ENCODE data around the gene CPEB4. TPM values are rescaled to one million over a fixed set of nuclear protein-coding genes. Genes with fewer than 3 reads are reported as not detected.

Gene CPEB4
- total RNA-seq, 1 donor from 2014 or later = 12.5 TPM

DNA sequence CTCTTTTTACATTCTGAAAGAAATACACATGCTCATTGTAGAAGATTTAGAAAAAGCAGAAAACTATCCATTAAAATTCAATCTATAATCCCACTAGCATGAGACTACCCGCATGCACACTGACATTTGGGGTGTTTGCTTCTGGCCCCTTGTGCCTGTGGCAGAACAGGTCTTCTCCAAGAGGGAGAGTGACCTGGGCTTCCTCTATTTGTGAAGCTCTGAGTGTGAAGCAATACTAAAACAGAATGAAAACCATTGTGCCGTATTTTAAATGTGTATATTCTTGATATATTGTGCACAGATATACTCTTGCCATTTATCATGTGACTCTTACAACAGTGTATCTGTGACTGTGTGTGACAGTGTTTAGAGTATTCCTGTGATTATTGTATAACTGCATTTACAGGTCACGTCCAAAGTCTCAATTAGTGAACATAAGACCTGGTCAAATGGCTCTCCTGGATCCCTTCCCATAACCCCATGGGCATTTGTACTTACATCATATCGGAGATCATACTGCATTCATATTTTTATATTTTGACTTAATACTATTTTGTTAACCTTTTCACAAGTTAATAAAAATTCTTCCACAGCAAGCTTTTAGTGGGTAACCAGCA is 14.7 kb upstream of the CPEB4 start:
- Mint-ChIP-seq H3K36me3 (no peaks in the 10 kb centered on the region), H3K27me3 (ENCODE audit: insufficient read depth, low read depth) (peaks cover 2% of the 10 kb centered on the region), H3K4me1 (no peaks in the 10 kb centered on the region), H3K4me3 (no peak overlapping the region), H3K9me3 (peaks cover 2% of the 10 kb centered on the region), H3K27ac (no peak overlapping the region)
- H2AFZ ChIP-seq (replicated peaks) = no peak overlapping the region
- H3K9me3 ChIP-seq (ENCODE audit: low read depth) = no peaks in the 10 kb centered on the region
- H3K27ac ChIP-seq = no peak overlapping the region
- TF ChIP-seq EZH2phosphoT487 (IDR thresholded peaks at IDR 0.05) (no peak), EZH2 (IDR thresholded peaks at IDR 0.05) (no peak)
- TF ChIP-seq, protein P1, sequence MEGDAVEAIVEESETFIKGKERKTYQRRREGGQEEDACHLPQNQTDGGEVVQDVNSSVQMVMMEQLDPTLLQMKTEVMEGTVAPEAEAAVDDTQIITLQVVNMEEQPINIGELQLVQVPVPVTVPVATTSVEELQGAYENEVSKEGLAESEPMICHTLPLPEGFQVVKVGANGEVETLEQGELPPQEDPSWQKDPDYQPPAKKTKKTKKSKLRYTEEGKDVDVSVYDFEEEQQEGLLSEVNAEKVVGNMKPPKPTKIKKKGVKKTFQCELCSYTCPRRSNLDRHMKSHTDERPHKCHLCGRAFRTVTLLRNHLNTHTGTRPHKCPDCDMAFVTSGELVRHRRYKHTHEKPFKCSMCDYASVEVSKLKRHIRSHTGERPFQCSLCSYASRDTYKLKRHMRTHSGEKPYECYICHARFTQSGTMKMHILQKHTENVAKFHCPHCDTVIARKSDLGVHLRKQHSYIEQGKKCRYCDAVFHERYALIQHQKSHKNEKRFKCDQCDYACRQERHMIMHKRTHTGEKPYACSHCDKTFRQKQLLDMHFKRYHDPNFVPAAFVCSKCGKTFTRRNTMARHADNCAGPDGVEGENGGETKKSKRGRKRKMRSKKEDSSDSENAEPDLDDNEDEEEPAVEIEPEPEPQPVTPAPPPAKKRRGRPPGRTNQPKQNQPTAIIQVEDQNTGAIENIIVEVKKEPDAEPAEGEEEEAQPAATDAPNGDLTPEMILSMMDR (IDR thresholded peaks at IDR 0.05) = no peak
- H3F3A ChIP-seq (ENCODE audit: low read depth) = no peaks in the 10 kb centered on the region
- no peak overlapping the region for H3K9ac ChIP-seq
- no peaks in the 10 kb centered on the region for H3K27me3 ChIP-seq
- H3K4me3 ChIP-seq = no peak overlapping the region
- H3K79me2 ChIP-seq (ENCODE audit: low read depth) = no peaks in the 10 kb centered on the region
- no peak overlapping the region for H3K4me2 ChIP-seq
- H4K20me1 ChIP-seq (ENCODE audit: low read depth) = no peaks in the 10 kb centered on the region
- no peak for DNase-seq (ENCODE audit: low spot score)
- no peaks in the 10 kb centered on the region for H3K36me3 ChIP-seq
- H3K4me1 ChIP-seq = no peaks in the 10 kb centered on the region

DNA sequence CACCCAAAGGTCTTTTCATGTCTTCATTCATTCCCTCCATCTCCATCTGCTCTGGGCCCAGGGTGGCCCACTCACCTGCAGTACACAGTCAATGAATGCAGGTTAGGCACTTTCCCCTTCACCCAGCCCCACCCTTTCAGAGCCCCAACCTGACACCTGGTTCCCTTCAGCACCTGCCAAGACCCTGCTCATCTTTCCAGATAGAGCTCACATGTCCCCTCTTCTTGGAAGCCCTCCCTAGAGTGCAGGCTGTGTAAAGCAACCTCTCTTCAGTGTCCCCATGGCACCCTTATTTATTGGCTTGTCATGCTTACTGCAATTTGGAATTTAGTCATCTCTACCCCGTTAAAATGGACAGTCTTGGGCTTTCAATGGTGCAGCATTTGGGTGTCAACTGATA is 13.0 kb upstream of the CPEB4 start:
- Histone ChIP-seq H3K79me2 (ENCODE audit: low read depth) (no peaks in the 10 kb centered on the region), H3K9ac (no peak overlapping the region), H3K27me3 (no peaks in the 10 kb centered on the region), H3K4me1 (no peaks in the 10 kb centered on the region), H3K36me3 (no peaks in the 10 kb centered on the region), H3F3A (ENCODE audit: low read depth) (no peaks in the 10 kb centered on the region), H3K4me2 (no peak overlapping the region), H2AFZ (replicated peaks) (no peak overlapping the region), H3K9me3 (ENCODE audit: low read depth) (no peaks in the 10 kb centered on the region), H3K27ac (no peak overlapping the region), H3K4me3 (no peak overlapping the region), H4K20me1 (ENCODE audit: low read depth) (no peaks in the 10 kb centered on the region)
- Mint-ChIP-seq H3K27ac (no peak overlapping the region), H3K27me3 (ENCODE audit: insufficient read depth, low read depth) (no peaks in the 10 kb centered on the region), H3K9me3 (no peaks in the 10 kb centered on the region), H3K4me3 (no peak overlapping the region), H3K4me1 (no peaks in the 10 kb centered on the region), H3K36me3 (no peaks in the 10 kb centered on the region)
- TF ChIP-seq, protein P1 (IDR thresholded peaks at IDR 0.05) = no peak
- no peak for TF ChIP-seq EZH2 (IDR thresholded peaks at IDR 0.05)
- no peak for TF ChIP-seq EZH2phosphoT487 (IDR thresholded peaks at IDR 0.05)
- DNase-seq (ENCODE audit: low spot score) = no peak

DNA sequence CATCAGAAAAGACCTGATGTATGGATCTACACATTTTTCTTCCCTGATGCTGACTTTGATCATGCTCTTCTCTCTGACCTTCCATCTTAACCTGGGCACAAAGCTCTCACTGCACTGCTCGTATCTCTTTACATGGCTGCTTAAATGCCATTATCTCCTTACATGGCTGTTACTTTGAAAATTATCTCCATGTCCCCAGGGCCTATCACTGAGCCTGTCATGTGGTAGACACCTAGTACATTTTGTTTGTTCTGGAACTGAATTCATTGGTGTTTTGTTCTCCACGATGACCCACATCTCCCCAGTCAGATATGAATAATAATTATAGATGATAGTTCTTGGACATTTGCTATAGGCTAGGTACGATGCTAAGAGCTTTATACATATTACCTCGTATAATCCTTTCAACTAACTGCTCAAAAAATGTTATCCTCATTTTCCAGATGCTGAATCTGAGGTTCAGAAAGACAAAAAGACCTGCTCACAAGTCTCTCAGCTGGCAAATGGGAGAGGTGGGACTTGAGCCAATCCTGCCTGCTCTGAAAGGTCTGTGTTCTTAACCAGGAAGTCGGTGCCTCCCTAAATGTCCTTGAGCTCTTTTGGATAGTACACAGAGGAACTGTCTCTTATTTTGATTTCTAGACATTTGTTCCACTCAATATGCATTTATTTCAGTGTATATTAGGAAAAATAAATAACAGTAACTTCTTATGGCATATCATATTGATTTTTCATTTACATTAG is 9.8 kb upstream of the CPEB4 start:
- no peaks in the 10 kb centered on the region for H3K9me3 Mint-ChIP-seq
- Histone ChIP-seq H3K36me3 (no peaks in the 10 kb centered on the region), H3K4me3 (no peak overlapping the region), H3K27ac (no peak overlapping the region), H3K4me2 (no peak overlapping the region), H3K9ac (no peak overlapping the region), H4K20me1 (ENCODE audit: low read depth) (no peaks in the 10 kb centered on the region), H3K27me3 (no peaks in the 10 kb centered on the region), H3K4me1 (no peaks in the 10 kb centered on the region), H3K9me3 (ENCODE audit: low read depth) (no peaks in the 10 kb centered on the region), H2AFZ (replicated peaks) (no peak overlapping the region), H3F3A (ENCODE audit: low read depth) (no peaks in the 10 kb centered on the region), H3K79me2 (ENCODE audit: low read depth) (no peaks in the 10 kb centered on the region)
- no peak overlapping the region for H3K27ac Mint-ChIP-seq
- DNase-seq (ENCODE audit: low spot score) = no peak
- TF ChIP-seq, protein P1 (IDR thresholded peaks at IDR 0.05) = no peak
- TF ChIP-seq EZH2phosphoT487 (IDR thresholded peaks at IDR 0.05) = no peak
- no peak for TF ChIP-seq EZH2 (IDR thresholded peaks at IDR 0.05)
- no peak overlapping the region for H3K4me3 Mint-ChIP-seq
- no peaks in the 10 kb centered on the region for H3K4me1 Mint-ChIP-seq
- peaks cover 3% of the 10 kb centered on the region for H3K27me3 Mint-ChIP-seq (ENCODE audit: insufficient read depth, low read depth)
- no peaks in the 10 kb centered on the region for H3K36me3 Mint-ChIP-seq
